HepG2 (cell line): ENCODE data around the gene VPS37D. TPM values are rescaled to one million over a fixed set of nuclear protein-coding genes. Genes with fewer than 3 reads are reported as not detected.

Experiments used
- ADNP ChIP-seq: sonication (generic); formaldehyde crosslinking; IDR thresholded peaks from 2 replicates; pipeline ENCODE4 v1.4.0; 2020; ENCODE audit warnings: missing genetic modification reagents
- ATF7-NPFF ChIP-seq: sonication (generic); formaldehyde crosslinking; IDR thresholded peaks from 2 replicates; pipeline ENCODE4 v1.8.1; 2023; ENCODE audit warnings: mild to moderate bottlenecking, low read depth, missing genetic modification reagents, moderate library complexity
- GTF3A ChIP-seq: sonication (generic); formaldehyde crosslinking; conservative IDR thresholded peaks from 2 replicates; pipeline ENCODE4 v1.4.0; 2020; ENCODE audit warnings: mild to moderate bottlenecking, missing genetic modification reagents
- KDM6A ChIP-seq: IDR thresholded peaks from 2 replicates; pipeline ENCODE4 v1.6.1; 2016; ENCODE audit warnings: low read depth
- NCOA1 ChIP-seq: sonication (generic); formaldehyde crosslinking; IDR thresholded peaks from 2 replicates; pipeline ENCODE4 v1.9.0; 2021; ENCODE audit warnings: missing genetic modification reagents
- NCOA5 ChIP-seq: sonication (generic); formaldehyde crosslinking; IDR thresholded peaks from 2 replicates; pipeline ENCODE4 v1.4.0; 2020; ENCODE audit warnings: missing genetic modification reagents
- SP2 ChIP-seq: sonication (generic); formaldehyde crosslinking; IDR thresholded peaks from 2 replicates; pipeline ENCODE4 v1.5.1; 2020; ENCODE audit warnings: mild to moderate bottlenecking, missing genetic modification reagents
- TBP ChIP-seq: sonication (generic); formaldehyde crosslinking; IDR thresholded peaks from 2 replicates; pipeline ENCODE4 v1.5.0; 2020; ENCODE audit warnings: missing genetic modification reagents
- TBX3 ChIP-seq: fragments of 450-650 bp; IDR thresholded peaks from 2 replicates; pipeline ENCODE4 v1.6.1; 2017; ENCODE audit warnings: antibody characterized with exemption, mild to moderate bottlenecking, inconsistent platforms, borderline replicate concordance
- YEATS4 ChIP-seq: sonication (generic); formaldehyde crosslinking; IDR thresholded peaks from 2 replicates; pipeline ENCODE4 v1.4.0; 2020; ENCODE audit warnings: missing genetic modification reagents, borderline replicate concordance
- ZFP36 ChIP-seq: fragments of 150-350 bp; IDR thresholded peaks from 2 replicates; pipeline ENCODE4 v1.6.1; 2018; ENCODE audit warnings: borderline replicate concordance, low read length, low read depth; ENCODE audit not compliant: partially characterized antibody
- ZNF136 ChIP-seq: sonication (generic); formaldehyde crosslinking; IDR thresholded peaks from 2 replicates; pipeline ENCODE4 v1.8.1; 2022; ENCODE audit warnings: low read depth, mild to moderate bottlenecking, moderate library complexity, missing genetic modification reagents
- ZNF367 ChIP-seq: sonication (generic); formaldehyde crosslinking; IDR thresholded peaks from 2 replicates; pipeline ENCODE4 v1.4.0; 2020; ENCODE audit warnings: missing genetic modification reagents, borderline replicate concordance
- ZNF431 ChIP-seq: sonication (generic); formaldehyde crosslinking; IDR thresholded peaks from 2 replicates; pipeline ENCODE4 v1.9.0; 2022; ENCODE audit warnings: missing genetic modification reagents, low read depth, mild to moderate bottlenecking, borderline replicate concordance
- polyA plus RNA-seq, 8 experiments: library from polyadenylated mRNA; depleted of rRNA in 3 of 8; stranded (reverse) in 7 of 8; unstranded in 1 of 8; fragments of >200 nt; fragmentation: Illumina TruSeq in 4 of 8; extraction: Trizol in 4 of 8; gene quantifications; 2 replicates each; pipeline versions ENCODE4 v1.2.1 to v1.2.3, GENCODE V29; 2011 to 2016; ENCODE audit warnings: low read depth in 4 of 8, missing spikeins in 1 of 8, mixed read lengths in 1 of 8; ENCODE audit not compliant: insufficient read depth in 1 of 8
- total RNA-seq, 5 experiments: library from RNA; depleted of rRNA; stranded (reverse); fragments of >200 nt; fragmentation: Illumina TruSeq; extraction: Trizol; gene quantifications; 2 replicates each; pipeline ENCODE4 v1.2.3, GENCODE V29; 2016; ENCODE audit warnings: low read depth in 1 of 5
- TF ChIP-seq, protein P1 (sequence below): sonication (generic); formaldehyde crosslinking; conservative IDR thresholded peaks from 2 replicates; pipeline ENCODE4 v1.4.0; 2020; ENCODE audit warnings: missing genetic modification reagents
- TF ChIP-seq, protein P2 (sequence below): sonication (generic); formaldehyde crosslinking; IDR thresholded peaks from 2 replicates; pipeline ENCODE4 v1.8.1; 2023; ENCODE audit warnings: mild to moderate bottlenecking, missing genetic modification reagents, borderline replicate concordance
- TF ChIP-seq, protein P3 (sequence below): fragments of 450-650 bp; IDR thresholded peaks from 2 replicates; pipeline ENCODE4 v1.6.1; 2017; ENCODE audit warnings: mild to moderate bottlenecking
- TF ChIP-seq, protein P4 (sequence below): IDR thresholded peaks from 2 replicates; pipeline ENCODE4 v1.6.1; 2016; ENCODE audit warnings: mild to moderate bottlenecking, missing biosample characterization, missing genetic modification reagents
- TF ChIP-seq, protein P5 (sequence below): sonication (generic); formaldehyde crosslinking; IDR thresholded peaks from 2 replicates; pipeline ENCODE4 v1.4.0; 2020; ENCODE audit warnings: mild to moderate bottlenecking, missing genetic modification reagents
- TF ChIP-seq, protein P6 (sequence below): IDR thresholded peaks from 2 replicates; pipeline ENCODE4 v1.6.1; 2016; ENCODE audit warnings: low read depth

Gene VPS37D
- total and polyA plus RNA-seq, 2 of the 13 experiments (the other 11 are each of a cell fraction or from before 2014, with no cell fraction given): 3.8 to 6.3 TPM

DNA sequence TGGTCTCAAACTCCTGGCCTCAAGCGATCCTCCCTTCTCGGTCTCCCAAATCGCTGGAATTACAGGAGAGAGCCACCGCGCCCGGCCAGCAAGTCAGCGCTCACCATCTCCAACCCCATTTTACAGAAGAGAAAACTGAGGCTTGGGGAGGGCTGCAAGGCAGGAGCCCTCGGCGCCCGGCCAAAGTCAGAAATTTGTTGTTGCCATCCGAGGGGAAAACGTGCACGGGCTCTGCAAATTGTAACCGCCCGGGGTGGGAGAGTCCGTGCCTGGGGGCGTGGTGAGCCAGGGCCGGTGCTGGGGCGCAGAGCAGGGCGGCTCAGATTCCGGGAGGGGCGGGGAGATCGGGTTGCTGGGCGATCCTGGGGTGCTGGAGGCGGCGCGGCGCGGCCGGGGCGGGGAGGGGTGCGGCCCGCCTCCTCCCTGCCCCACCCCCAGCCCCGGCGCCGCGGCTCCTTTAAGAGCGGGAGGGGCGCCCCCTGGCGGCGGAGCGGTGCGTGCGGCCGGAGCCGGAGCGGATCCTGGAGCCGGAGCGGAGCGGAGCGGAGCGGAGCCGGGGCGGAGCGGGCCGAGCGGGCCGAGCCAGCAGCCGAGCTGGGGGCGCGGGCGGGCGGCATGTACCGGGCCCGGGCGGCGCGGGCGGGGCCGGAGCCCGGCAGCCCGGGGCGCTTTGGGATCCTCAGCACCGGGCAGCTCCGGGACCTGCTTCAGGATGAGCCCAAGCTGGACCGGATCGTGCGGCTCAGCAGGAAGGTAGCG lies at the start of gene VPS37D (continued):
- TF ChIP-seq ZNF367 (CRISPR knock-in tag): no peak
- no peak for TF ChIP-seq NCOA5 (CRISPR knock-in tag)
- TF ChIP-seq TBX3: no peak
- TF ChIP-seq, protein P1, sequence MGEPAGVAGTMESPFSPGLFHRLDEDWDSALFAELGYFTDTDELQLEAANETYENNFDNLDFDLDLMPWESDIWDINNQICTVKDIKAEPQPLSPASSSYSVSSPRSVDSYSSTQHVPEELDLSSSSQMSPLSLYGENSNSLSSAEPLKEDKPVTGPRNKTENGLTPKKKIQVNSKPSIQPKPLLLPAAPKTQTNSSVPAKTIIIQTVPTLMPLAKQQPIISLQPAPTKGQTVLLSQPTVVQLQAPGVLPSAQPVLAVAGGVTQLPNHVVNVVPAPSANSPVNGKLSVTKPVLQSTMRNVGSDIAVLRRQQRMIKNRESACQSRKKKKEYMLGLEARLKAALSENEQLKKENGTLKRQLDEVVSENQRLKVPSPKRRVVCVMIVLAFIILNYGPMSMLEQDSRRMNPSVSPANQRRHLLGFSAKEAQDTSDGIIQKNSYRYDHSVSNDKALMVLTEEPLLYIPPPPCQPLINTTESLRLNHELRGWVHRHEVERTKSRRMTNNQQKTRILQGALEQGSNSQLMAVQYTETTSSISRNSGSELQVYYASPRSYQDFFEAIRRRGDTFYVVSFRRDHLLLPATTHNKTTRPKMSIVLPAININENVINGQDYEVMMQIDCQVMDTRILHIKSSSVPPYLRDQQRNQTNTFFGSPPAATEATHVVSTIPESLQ: no peak
- peak; percentile 98 for TF ChIP-seq ADNP (CRISPR knock-in tag)
- no peak for TF ChIP-seq ZNF431 (CRISPR knock-in tag)
- no peak for TF ChIP-seq NCOA1 (CRISPR knock-in tag)
- TF ChIP-seq KDM6A (CRISPR knock-in tag): no peak
- TF ChIP-seq, protein P2, sequence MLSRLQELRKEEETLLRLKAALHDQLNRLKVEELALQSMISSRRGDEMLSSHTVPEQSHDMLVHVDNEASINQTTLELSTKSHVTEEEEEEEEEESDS (CRISPR knock-in tag): no peak
- TF ChIP-seq, protein P3, sequence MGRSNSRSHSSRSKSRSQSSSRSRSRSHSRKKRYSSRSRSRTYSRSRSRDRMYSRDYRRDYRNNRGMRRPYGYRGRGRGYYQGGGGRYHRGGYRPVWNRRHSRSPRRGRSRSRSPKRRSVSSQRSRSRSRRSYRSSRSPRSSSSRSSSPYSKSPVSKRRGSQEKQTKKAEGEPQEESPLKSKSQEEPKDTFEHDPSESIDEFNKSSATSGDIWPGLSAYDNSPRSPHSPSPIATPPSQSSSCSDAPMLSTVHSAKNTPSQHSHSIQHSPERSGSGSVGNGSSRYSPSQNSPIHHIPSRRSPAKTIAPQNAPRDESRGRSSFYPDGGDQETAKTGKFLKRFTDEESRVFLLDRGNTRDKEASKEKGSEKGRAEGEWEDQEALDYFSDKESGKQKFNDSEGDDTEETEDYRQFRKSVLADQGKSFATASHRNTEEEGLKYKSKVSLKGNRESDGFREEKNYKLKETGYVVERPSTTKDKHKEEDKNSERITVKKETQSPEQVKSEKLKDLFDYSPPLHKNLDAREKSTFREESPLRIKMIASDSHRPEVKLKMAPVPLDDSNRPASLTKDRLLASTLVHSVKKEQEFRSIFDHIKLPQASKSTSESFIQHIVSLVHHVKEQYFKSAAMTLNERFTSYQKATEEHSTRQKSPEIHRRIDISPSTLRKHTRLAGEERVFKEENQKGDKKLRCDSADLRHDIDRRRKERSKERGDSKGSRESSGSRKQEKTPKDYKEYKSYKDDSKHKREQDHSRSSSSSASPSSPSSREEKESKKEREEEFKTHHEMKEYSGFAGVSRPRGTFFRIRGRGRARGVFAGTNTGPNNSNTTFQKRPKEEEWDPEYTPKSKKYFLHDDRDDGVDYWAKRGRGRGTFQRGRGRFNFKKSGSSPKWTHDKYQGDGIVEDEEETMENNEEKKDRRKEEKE: no peak
- no peak for TF ChIP-seq ZFP36
- TF ChIP-seq, protein P4, sequence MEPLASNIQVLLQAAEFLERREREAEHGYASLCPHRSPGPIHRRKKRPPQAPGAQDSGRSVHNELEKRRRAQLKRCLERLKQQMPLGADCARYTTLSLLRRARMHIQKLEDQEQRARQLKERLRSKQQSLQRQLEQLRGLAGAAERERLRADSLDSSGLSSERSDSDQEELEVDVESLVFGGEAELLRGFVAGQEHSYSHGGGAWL (CRISPR knock-in tag): no peak
- no peak for TF ChIP-seq GTF3A (CRISPR knock-in tag)
- TF ChIP-seq ATF7-NPFF (CRISPR knock-in tag): peak; percentile 62; the same call in 1 of the 2 replicates
- TF ChIP-seq, protein P5, sequence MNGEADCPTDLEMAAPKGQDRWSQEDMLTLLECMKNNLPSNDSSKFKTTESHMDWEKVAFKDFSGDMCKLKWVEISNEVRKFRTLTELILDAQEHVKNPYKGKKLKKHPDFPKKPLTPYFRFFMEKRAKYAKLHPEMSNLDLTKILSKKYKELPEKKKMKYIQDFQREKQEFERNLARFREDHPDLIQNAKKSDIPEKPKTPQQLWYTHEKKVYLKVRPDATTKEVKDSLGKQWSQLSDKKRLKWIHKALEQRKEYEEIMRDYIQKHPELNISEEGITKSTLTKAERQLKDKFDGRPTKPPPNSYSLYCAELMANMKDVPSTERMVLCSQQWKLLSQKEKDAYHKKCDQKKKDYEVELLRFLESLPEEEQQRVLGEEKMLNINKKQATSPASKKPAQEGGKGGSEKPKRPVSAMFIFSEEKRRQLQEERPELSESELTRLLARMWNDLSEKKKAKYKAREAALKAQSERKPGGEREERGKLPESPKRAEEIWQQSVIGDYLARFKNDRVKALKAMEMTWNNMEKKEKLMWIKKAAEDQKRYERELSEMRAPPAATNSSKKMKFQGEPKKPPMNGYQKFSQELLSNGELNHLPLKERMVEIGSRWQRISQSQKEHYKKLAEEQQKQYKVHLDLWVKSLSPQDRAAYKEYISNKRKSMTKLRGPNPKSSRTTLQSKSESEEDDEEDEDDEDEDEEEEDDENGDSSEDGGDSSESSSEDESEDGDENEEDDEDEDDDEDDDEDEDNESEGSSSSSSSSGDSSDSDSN (CRISPR knock-in tag): peak; percentile 58; the same call in 1 of the 2 replicates
- TF ChIP-seq, protein P6, sequence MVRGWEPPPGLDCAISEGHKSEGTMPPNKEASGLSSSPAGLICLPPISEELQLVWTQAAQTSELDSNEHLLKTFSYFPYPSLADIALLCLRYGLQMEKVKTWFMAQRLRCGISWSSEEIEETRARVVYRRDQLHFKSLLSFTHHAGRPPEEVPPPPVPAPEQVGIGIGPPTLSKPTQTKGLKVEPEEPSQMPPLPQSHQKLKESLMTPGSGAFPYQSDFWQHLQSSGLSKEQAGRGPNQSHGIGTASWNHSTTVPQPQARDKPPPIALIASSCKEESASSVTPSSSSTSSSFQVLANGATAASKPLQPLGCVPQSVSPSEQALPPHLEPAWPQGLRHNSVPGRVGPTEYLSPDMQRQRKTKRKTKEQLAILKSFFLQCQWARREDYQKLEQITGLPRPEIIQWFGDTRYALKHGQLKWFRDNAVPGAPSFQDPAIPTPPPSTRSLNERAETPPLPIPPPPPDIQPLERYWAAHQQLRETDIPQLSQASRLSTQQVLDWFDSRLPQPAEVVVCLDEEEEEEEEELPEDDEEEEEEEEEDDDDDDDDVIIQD (CRISPR knock-in tag): no peak
- TF ChIP-seq YEATS4: peak; percentile 31; the same call in 1 of the 2 replicates
- no peak for TF ChIP-seq SP2 (CRISPR knock-in tag)
- TF ChIP-seq ZNF136: peak; percentile 60; the same call in 1 of the 2 replicates
- no peak for TF ChIP-seq TBP (CRISPR knock-in tag)
